GM12865 (cell line): ENCODE results near the gene TST.

Experiments used
- DNase-seq: peaks from one replicate; pipeline ENCODE4 v3.0.0; 2010; ENCODE audit warnings: low read depth
- H3K4me3 ChIP-seq: 2 replicates; pipeline ENCODE4 v1.5.1; 2011; ENCODE audit warnings: mild to moderate bottlenecking, low read depth, low read length, control low read depth
- CTCF ChIP-seq: IDR thresholded peaks from 2 replicates; pipeline ENCODE4 v1.5.1; 2011; ENCODE audit warnings: low read length, control low read depth, low read depth, inconsistent platforms; ENCODE audit not compliant: insufficient read depth; ENCODE audit errors: missing control alignments

Gene TST

DNA sequence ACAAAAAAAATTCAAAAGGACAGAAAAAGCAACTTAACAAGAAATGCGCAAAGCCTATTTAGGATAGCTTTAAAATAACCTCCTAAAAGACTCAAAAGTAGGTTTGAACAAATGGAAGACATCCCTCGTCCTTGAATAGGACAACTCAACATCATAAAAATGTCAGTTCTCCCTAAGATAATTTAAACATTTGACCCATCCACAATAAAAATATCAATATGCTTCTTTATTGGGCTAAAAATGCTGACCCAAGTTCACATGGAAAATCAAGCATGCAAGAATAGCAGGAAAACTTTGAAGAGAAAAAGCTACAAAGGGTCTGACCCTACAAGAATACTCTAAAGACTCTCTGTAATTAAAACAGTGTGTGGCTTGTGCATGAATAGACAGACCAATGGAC, 20.2 kb upstream of the TST start:
- no peak for TF ChIP-seq CTCF
- no peak overlapping the region for H3K4me3 ChIP-seq
- DNase-seq, result no peak

GRCh38 chr22:37037669-37038068, 18.4 kb upstream of the TST start:
- H3K4me3 ChIP-seq, result no peak overlapping the region
- no peak for TF ChIP-seq CTCF
- no peak for DNase-seq

DNA sequence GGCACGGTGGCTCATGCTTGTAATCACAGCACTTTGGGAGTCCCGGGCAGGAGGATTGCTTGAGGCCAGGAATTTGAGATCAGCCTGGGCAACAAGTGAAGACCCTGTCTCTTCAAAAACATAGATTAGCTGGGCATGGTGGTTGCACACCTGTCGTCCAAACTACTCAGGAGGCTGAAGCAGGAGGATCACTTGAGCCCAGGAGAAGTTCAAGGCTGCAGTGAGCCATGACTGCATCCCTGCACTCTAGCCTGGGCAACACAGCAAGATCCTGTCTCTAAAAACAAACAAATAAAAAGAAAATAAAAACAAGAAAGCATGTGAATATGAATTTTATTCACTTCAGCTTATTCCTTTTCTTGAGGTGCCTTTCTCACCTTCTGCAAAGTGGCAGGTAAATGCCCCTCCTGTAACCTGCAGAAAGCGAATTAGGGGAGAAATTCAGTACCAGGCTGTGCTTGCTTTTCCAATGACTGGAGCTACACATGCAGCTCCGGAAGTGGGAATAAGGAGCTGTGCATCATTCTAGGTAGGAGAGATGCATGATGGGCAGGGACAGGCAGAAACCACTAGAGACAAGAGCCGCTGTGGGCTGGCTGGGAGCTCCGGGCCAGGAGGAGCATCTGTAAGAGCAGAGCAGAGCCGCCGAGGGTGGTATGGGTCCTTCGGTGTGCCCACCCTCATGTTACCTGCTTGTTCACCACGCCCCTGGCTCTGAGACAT, 17.6 kb upstream of the TST start:
- no peak for TF ChIP-seq CTCF
- DNase-seq, result no peak
- no peak overlapping the region for H3K4me3 ChIP-seq

DNA sequence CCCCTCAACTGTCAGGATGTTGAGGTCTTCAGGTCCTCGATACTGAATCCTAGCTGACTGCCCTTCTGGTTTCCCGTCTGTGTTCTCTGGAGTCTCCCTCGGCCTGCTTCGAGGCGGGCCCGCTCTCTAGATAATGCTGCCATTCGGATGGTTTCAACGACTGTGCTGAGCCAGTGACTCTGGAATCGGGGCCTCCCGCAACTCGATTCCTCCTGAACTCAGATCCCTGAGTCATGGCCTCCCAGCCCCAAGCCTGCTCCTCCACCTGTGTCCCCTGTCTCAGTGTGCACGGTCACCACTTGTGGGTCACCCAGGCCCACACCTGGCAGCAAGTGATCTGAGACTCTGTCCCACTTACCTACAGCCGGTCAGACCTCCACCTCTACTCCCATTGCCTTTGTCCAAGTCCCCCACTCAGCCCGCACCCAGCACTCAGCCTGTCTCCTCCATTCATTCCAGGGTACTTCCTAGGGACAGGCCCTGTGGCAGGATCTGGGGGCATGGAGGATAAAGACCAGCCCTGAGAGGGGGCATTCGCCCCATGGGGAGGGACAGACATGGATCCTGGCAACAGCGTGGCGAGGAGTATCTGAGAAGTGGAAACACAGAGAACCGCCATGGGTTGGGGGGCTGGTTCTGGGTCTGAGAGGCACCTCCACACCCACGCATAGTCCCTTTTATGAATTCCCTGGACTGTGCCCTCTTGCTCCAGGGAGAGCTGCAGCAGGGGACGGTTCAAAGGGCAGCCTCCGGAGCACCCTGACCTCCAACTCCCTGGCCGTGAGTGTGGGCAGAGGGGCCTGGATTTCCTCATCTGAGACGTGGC, 14.6 kb upstream of the TST start:
- no peak for TF ChIP-seq CTCF
- no peak for DNase-seq
- H3K4me3 ChIP-seq, result no peak overlapping the region

DNA sequence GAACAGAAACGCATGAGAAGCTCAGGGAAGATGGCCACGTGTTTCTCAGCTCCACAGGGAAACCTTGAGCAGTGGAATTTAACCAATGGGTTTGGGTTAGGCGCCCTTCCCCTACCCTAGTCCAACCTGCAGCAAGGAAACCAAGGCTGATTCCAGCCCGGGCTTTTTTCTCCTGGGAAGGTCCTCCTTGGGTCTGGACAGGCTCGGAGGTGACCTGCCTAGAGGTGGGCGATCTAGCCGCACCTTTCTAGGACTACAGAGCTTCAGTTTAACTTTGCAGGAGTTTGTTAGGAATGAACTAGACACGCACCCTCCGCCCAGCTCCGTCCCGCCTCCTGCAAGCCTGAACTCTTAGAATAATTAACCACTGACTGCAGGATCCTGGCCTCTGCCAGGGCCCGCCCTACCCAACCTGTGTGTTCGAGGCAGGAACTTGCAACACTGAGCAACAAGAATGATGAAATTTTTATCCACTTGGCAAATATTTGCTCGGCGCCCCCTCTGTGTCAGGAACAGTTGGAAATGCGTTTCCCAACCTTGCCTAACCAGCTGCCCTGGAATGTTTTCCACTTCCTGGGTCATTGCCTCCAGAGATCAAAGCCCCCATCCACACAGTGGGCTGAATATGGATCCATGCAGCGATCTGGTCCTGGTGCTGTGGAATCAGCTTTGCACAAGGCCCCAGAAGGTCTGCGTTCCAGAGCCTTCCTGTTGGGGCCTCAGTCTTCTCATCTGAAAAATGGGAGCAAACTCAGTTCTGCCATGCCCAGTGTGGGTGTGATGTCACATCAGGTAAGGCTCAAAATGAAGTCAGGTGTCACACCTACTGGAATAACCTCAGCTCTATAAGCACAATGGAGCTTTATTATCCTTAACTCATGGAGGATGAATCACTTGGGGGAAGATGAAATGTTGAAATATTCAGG, 13.6 kb upstream of the TST start:
- TF ChIP-seq CTCF, result no peak
- DNase-seq, result no peak
- no peak overlapping the region for H3K4me3 ChIP-seq

GRCh38 chr22:37032134-37032534, 12.9 kb upstream of the TST start:
- no peak for DNase-seq
- H3K4me3 ChIP-seq, result no peak overlapping the region
- TF ChIP-seq CTCF, result no peak
